HCT116 (cell line): ENCODE measurements around the gene PCK2. TPM values are rescaled to one million over a fixed set of nuclear protein-coding genes. Genes with fewer than 3 reads are reported as not detected.

Experiments
- ATAC-seq: fragments of 200-7000 bp; cut with Tn5 transposase; 2 replicates; pipeline ENCODE4 v1.9.1; 2020; ENCODE audit warnings: mild to moderate bottlenecking, moderate library complexity
- BruUV-seq: library from RNA; stranded (reverse); fragments of 400-500 nt; replicated peaks from 2 replicates; lab custom pipeline; 2021; lab: Mats Ljungman, UMichigan
- CTCF ChIA-PET: fragments of 300-600 bp; sonication (Branson Sonifier 250); formaldehyde crosslinking; loops from one replicate; lab custom pipeline; 2021; ENCODE audit warnings: antibody characterized with exemption; lab: Charles Lee
- POLR2A ChIA-PET: fragments of 300-600, 350-600 bp; sonication (Branson Sonifier 250); formaldehyde crosslinking; loops from one replicate; lab custom pipeline; 2021; ENCODE audit warnings: antibody characterized with exemption; lab: Charles Lee
- RAD21 ChIA-PET, 2 experiments: fragments of 300-600 bp; sonication (Branson Sonifier 250); formaldehyde crosslinking; loops; one replicate each; lab custom pipeline; 2023; ENCODE audit warnings: low total read pairs in 2 of 2; ENCODE audit not compliant: uncharacterized antibody in 2 of 2, unreplicated experiment in 2 of 2, low non-redundant PET in 1 of 2; lab: Charles Lee
- DNase-seq: peaks from one replicate; pipeline ENCODE4 v3.0.0-alpha.2; 2010; ENCODE audit warnings: low read depth, low spot score
- H2AFZ ChIP-seq: fragments of 200-600 bp; shearing (Covaris generic), sonication (generic); 2 replicates; pipeline ENCODE4 v1.6.1; 2017; ENCODE audit warnings: low read depth, mixed run types, mixed read lengths, antibody characterized with exemption, low read length; ENCODE audit not compliant: poor library complexity, severe bottlenecking
- H3K27ac ChIP-seq: 2 replicates; pipeline ENCODE4 v1.5.1; 2012; ENCODE audit warnings: low read depth, low read length
- H3K27me3 ChIP-seq: fragments of 200-600 bp; sonication (generic); 2 replicates; pipeline ENCODE4 v1.6.1; 2016; ENCODE audit warnings: mixed run types, low read length, mixed read lengths; ENCODE audit not compliant: insufficient read depth
- H3K36me3 ChIP-seq, 2 experiments: fragments of 200-500 bp in 1 of 2; fragments of 200-600 bp in 1 of 2; sonication (Bioruptor generic) in 1 of 2; sonication (generic) in 1 of 2; 2 replicates each; pipeline versions ENCODE4 v1.5.1 to v1.6.1; 2014 to 2016; ENCODE audit warnings: low read length in 2 of 2, inconsistent platforms in 1 of 2, mixed read lengths in 1 of 2, mixed run types in 1 of 2; ENCODE audit not compliant: insufficient read depth in 2 of 2, control insufficient read depth in 1 of 2
- H3K4me1 ChIP-seq, 2 experiments: fragments of 200-600 bp in 1 of 2; sonication (generic) in 1 of 2; 2 replicates each; pipeline versions ENCODE4 v1.5.1 to v1.6.1; 2012 to 2017; ENCODE audit warnings: low read length in 2 of 2, inconsistent platforms in 1 of 2, mild to moderate bottlenecking in 1 of 2, mixed read lengths in 1 of 2, mixed run types in 1 of 2, moderate library complexity in 1 of 2; ENCODE audit not compliant: insufficient read depth in 2 of 2, control insufficient read depth in 1 of 2
- H3K4me2 ChIP-seq: fragments of 200-600 bp; sonication (generic); 2 replicates; pipeline ENCODE4 v1.6.1; 2017; ENCODE audit warnings: mixed run types, low read length, mixed read lengths
- H3K4me3 ChIP-seq, 2 experiments: fragments of 200-600 bp in 1 of 2; sonication (generic) in 1 of 2; replicated peaks in 1 of 2; 2 replicates each; pipeline ENCODE4 v1.5.1; 2011 to 2016; ENCODE audit warnings: low read length in 2 of 2, control low read depth in 1 of 2, low read depth in 1 of 2, mild to moderate bottlenecking in 1 of 2, mixed read lengths in 1 of 2, mixed run types in 1 of 2
- H3K79me2 ChIP-seq: fragments of 200-600 bp; sonication (generic); 2 replicates; pipeline ENCODE4 v1.6.1; 2017; ENCODE audit warnings: mild to moderate bottlenecking, mixed run types, low read length, moderate library complexity, mixed read lengths; ENCODE audit not compliant: insufficient read depth
- H3K9ac ChIP-seq: fragments of 200-600 bp; sonication (generic); 2 replicates; pipeline ENCODE4 v1.6.1; 2016; ENCODE audit warnings: low read length, mixed read lengths
- H3K9me2 ChIP-seq: fragments of 200-600 bp; sonication (generic), shearing (Covaris generic); 2 replicates; pipeline ENCODE4 v1.6.1; 2017; ENCODE audit warnings: mixed run types, mild to moderate bottlenecking, moderate library complexity; ENCODE audit not compliant: insufficient read depth
- H3K9me3 ChIP-seq, 2 experiments: fragments of 200-500 bp in 1 of 2; fragments of 200-600 bp in 1 of 2; sonication (Bioruptor generic) in 1 of 2; sonication (generic) in 1 of 2; 2 replicates each; pipeline ENCODE4 v1.6.1; 2014 to 2017; ENCODE audit warnings: low read length in 2 of 2, mixed read lengths in 2 of 2, inconsistent platforms in 1 of 2, low read depth in 1 of 2, mild to moderate bottlenecking in 1 of 2, mixed run types in 1 of 2, moderate library complexity in 1 of 2; ENCODE audit not compliant: control insufficient read depth in 1 of 2, insufficient read depth in 1 of 2
- H4K20me1 ChIP-seq: fragments of 200-600 bp; sonication (generic), shearing (Covaris generic); 2 replicates; pipeline ENCODE4 v1.6.1; 2017; ENCODE audit warnings: mixed run types, mild to moderate bottlenecking, moderate library complexity; ENCODE audit not compliant: insufficient read depth
- CBX3 ChIP-seq: IDR thresholded peaks from 2 replicates; pipeline ENCODE4 v1.6.1; 2012; ENCODE audit warnings: low read depth
- CEBPB ChIP-seq: IDR thresholded peaks from 2 replicates; pipeline ENCODE4 v1.6.1; 2012; ENCODE audit warnings: low read depth
- EZH2 ChIP-seq: fragments of 200-600 bp; sonication (generic); IDR thresholded peaks from 2 replicates; pipeline ENCODE4 v1.6.1; 2017; ENCODE audit warnings: antibody characterized with exemption, mixed run types
- EZH2phosphoT487 ChIP-seq: fragments of 200-600 bp; IDR thresholded peaks from 2 replicates; pipeline ENCODE4 v1.6.1; 2018; ENCODE audit warnings: antibody characterized with exemption, borderline replicate concordance
- FOSL1 ChIP-seq: IDR thresholded peaks from 2 replicates; pipeline ENCODE4 v1.6.1; 2012; ENCODE audit warnings: low read depth
- JUND ChIP-seq: IDR thresholded peaks from 2 replicates; pipeline ENCODE4 v1.6.1; 2012
- SP1 ChIP-seq: IDR thresholded peaks from 2 replicates; pipeline ENCODE4 v1.6.1; 2012; ENCODE audit warnings: low read depth
- YY1 ChIP-seq: IDR thresholded peaks from 2 replicates; pipeline ENCODE4 v1.6.1; 2011; ENCODE audit warnings: low read length, low read depth, moderate library complexity, mild to moderate bottlenecking; ENCODE audit not compliant: insufficient replicate concordance; ENCODE audit errors: extremely low read depth
- ZFX ChIP-seq: fragments of 450-650 bp; IDR thresholded peaks from 2 replicates; pipeline ENCODE4 v1.6.1; 2017
- intact Hi-C: fragments of 100-400 bp; cut with micrococcal nuclease; formaldehyde crosslinking; loops from 2 replicates; pipeline ENCODE4 v1.10.0; 2022
- total RNA-seq: library from RNA; stranded (reverse); gene quantifications from one replicate; pipeline ENCODE4 v1.2.1, GENCODE V29; 2021; ENCODE audit not compliant: unreplicated experiment

The PCK2 gene
- total RNA-seq, 1 experiment from 2014 or later = 94.1 TPM

DNA sequence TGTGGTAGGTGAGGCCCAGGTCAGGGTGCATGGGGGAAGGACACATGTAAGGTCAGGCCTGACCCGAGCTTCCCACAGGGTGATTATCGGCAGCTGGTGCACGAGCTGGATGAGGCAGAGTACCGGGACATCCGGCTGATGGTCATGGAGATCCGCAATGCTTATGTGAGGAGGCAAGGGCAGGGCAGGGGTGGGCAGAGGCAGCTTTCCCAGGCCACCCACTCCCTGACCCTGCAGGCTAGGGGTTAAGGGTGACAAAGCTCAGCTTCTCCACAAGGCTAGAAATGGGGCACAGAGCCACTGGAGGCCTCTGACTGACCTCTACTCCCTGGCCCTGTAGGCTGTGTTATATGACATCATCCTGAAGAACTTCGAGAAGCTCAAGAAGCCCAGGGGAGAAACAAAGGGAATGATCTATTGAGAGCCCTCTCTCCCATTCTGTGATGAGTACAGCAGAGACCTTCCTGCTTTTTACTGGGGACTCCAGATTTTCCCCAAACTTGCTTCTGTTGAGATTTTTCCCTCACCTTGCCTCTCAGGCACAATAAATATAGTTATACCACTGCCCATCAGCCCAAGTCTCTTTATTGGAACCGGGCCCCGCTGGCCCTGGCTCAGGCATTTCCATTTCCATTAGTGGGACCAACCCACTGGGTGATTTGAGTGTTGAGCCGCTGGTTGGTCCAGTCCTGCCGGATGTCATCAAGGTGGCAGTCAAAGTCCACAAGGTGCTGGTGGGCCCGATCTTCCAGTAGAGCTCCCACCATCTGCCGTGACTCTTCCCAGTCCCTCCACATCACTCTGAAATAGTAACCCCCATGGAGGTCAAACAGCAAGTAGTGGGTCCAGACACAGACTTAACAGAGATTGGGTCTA, 44.5 kb downstream of the PCK2 start:
- peaks cover 41% of the 10 kb centered on the region for H3K79me2 ChIP-seq
- RAD21 ChIA-PET = interaction anchor here in 1 of 2 experiments (0.5 kb wide), 1 partner anchor 23 kb away, joined by 4 read pairs; no protein-coding TSS in a partner anchor
- H3K36me3 ChIP-seq = peaks cover 16 to 21% of the 10 kb centered on the region in 2 experiments
- H3K9ac ChIP-seq = no peak overlapping the region
- no peak overlapping the region for H2AFZ ChIP-seq
- H3K9me3 ChIP-seq = no peaks in the 10 kb centered on the region
- peak overlapping the region; percentile 96; the same call in 1 of the 2 replicates for H3K27ac ChIP-seq
- no peak overlapping the region for H3K4me2 ChIP-seq
- no peaks in the 10 kb centered on the region for H3K27me3 ChIP-seq
- H3K9me2 ChIP-seq = no peaks in the 10 kb centered on the region
- CTCF ChIA-PET = interaction anchor here (0.6 to 2.0 kb wide), 2 partner anchors 30 to 80 kb away, joined by 3 to 7 read pairs; no protein-coding TSS in a partner anchor
- H3K4me1 ChIP-seq = peaks cover 26 to 48% of the 10 kb centered on the region in 2 experiments
- POLR2A ChIA-PET = interaction anchor here (1.3 to 2.9 kb wide), 4 partner anchors 8 to 30 kb away, joined by 4 to 36 read pairs (median 6); partner anchors contain the start of genes DCAF11, IRF9, NRL and PSME2
- H3K4me3 ChIP-seq = no peak overlapping the region
- ATAC-seq (no peak), DNase-seq (no peak)
- TSS peak; percentile 34 for BruUV-seq
- TF ChIP-seq CBX3 (no peak), SP1 (no peak), YY1 (no peak), ZFX (no peak), EZH2phosphoT487 (no peak), CEBPB (no peak), JUND (no peak), EZH2 (no peak), FOSL1 (no peak)
- intact Hi-C loops = no loop called here
- H4K20me1 ChIP-seq = no peaks in the 10 kb centered on the region
